ENCODE measurements around the gene LST1.

LST1 gene

DNA sequence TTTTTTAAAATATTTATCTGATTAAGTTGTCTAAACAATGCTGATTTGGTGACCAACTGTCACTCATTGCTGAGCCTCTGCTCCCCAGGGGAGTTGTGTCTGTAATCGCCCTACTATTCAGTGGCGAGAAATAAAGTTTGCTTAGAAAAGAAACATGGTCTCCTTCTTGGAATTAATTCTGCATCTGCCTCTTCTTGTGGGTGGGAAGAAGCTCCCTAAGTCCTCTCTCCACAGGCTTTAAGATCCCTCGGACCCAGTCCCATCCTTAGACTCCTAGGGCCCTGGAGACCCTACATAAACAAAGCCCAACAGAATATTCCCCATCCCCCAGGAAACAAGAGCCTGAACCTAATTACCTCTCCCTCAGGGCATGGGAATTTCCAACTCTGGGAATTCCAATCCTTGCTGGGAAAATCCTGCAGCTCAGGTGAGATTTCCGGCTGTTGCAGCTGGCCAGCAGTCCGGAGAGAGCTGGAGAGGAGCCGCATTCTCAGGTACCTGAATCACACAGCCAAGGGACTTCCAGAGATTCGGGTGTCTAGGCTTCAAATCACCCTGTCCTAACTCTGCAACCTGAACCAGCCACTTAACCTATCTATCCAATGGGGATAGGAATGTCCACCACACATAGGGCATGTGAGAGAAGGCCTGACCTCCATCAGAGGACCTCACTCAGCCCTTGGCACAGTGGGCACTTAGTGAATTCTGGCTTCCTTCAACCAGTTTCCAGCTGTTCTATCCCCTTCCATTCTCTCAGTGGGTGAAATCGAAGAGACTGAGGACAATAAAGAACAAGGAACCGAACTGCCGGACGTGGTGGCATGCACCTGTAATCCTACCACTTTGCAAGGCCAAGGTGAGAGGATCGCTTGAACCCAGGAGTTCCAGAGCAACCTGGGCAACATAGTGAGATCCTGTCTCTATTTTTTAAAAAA lies 7.6 kb upstream of the LST1 start:
- H3K4me3 ChIP-seq (ENCODE audit: low read length) = no peak overlapping the region
- TF ChIP-seq, protein P1, sequence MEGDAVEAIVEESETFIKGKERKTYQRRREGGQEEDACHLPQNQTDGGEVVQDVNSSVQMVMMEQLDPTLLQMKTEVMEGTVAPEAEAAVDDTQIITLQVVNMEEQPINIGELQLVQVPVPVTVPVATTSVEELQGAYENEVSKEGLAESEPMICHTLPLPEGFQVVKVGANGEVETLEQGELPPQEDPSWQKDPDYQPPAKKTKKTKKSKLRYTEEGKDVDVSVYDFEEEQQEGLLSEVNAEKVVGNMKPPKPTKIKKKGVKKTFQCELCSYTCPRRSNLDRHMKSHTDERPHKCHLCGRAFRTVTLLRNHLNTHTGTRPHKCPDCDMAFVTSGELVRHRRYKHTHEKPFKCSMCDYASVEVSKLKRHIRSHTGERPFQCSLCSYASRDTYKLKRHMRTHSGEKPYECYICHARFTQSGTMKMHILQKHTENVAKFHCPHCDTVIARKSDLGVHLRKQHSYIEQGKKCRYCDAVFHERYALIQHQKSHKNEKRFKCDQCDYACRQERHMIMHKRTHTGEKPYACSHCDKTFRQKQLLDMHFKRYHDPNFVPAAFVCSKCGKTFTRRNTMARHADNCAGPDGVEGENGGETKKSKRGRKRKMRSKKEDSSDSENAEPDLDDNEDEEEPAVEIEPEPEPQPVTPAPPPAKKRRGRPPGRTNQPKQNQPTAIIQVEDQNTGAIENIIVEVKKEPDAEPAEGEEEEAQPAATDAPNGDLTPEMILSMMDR (conservative IDR thresholded peaks at IDR 0.05; ENCODE audit: low read depth, low read length) = no peak
- DNase-seq (ENCODE audit: low read depth) = no peak

DNA sequence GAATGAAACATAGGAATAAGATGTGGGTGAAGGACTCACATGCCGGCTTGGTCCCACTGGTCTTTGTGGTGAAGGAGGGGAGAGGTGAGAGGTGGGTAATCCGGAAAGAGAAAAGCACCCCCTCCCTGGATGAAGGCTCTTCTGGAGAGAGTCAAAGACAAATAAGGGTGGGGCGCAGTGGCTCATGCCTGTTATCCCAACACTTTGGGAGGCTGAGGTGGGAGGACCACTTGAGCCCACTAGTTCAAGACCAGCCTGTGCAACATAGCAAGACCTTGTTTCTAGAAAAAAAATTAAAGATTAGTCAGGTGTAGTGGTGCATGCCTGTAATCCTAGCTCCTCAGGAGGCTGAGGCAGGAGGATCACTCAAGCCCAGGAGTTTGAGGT lies 7.0 kb upstream of the LST1 start:
- TF ChIP-seq, protein P1 (conservative IDR thresholded peaks at IDR 0.05; ENCODE audit: low read depth, low read length) = no peak
- no peak for DNase-seq (ENCODE audit: low read depth)
- H3K4me3 ChIP-seq (ENCODE audit: low read length) = no peak overlapping the region

DNA sequence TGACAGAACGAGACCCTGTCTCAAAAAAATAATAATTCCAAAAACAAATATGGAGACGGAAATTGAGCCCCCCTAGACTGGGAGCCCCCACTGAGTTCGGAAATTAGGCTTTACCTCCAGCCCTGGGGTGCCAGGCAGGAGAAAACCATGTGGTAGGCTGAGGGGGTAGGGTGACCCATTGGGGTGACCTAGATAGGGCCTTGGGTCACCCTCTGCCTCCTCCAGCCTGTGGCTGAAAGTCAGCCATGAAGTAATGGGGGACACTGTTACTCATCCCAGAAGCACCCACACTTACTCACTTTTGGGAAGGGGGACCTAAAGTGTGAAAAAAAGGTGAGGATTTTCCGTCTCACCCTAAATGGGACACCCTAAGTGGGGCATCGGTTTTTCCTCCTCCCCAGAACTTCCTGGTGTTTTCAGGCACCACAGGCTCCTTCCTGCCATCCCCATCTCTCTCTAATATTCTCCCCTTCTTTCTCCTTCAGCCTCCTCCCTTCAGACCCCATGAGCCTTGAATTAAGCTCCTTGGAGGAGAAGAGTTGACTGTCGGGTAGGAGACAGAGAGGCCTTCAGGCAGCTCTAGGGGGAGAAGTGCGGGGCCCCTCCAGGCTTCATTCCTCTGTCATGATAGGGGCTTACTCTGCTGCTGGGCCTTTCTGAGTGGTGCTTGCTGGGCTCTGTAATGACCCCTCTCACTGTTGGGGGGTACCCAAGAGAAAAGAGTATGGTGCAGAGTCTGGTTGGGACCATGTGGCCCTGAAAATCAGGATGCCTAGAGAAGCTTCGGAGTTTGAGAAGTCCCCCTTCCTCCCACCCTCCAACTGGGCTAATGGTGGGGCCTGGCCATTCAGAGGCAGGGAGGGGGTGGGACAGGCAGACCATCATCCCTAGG lies 6.3 kb upstream of the LST1 start:
- no peak overlapping the region for H3K4me3 ChIP-seq (ENCODE audit: low read length)
- DNase-seq (ENCODE audit: low read depth) = no peak
- TF ChIP-seq, protein P1 (conservative IDR thresholded peaks at IDR 0.05; ENCODE audit: low read depth, low read length) = no peak

DNA sequence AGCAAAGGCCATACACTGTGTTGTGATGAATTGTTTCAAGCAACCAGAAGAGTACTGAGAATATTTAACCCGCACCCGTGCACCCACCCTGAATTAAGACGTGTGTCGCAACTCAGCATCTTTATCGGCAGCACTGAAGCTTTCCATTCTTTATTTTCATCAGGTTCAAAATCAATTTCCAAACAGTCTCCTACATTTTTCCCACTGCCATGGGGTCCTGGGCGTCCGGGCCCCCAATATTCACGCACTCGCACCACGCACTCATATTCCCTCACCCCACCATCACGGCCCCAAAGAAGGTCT lies 5.7 kb upstream of the LST1 start:
- TF ChIP-seq, protein P1 (conservative IDR thresholded peaks at IDR 0.05; ENCODE audit: low read depth, low read length) = no peak
- H3K4me3 ChIP-seq (ENCODE audit: low read length) = peak overlapping the region; percentile 64
- no peak for DNase-seq (ENCODE audit: low read depth)

DNA sequence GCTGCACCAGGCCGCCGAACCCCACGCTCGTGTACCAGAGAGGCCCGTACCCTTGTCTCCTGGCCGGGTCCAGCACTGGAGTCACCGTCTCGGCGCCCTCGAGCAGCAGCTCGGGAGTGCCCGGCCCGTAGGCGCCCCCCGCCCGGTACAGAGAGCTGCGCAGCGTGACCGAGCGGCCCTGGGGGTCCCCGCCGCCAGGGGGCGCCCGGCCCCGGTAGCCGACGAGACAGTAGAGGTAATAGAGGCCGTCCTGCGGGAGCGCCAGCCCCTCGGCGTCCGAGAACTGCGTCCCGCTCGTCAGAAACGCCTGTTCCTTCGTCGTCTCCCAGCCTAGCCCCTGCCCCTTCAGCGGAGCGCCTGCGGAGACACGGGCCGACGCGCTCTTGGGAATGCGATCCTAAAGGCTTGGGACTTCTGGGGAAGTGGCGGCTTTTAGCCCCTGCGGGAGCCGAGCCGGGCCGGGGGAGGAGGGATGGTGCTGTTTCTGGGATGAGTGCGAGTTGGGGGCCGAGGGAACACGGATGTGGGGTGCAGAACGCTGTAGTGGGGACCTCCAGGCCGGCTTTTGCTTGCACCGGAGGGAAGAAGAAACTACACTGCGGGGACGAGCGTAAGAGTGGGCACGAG lies 5.2 kb upstream of the LST1 start:
- peak overlapping the region; percentile 64 for H3K4me3 ChIP-seq (ENCODE audit: low read length)
- DNase-seq (ENCODE audit: low read depth) = no peak
- TF ChIP-seq, protein P1 (conservative IDR thresholded peaks at IDR 0.05; ENCODE audit: low read depth, low read length) = peak; percentile 88

DNA sequence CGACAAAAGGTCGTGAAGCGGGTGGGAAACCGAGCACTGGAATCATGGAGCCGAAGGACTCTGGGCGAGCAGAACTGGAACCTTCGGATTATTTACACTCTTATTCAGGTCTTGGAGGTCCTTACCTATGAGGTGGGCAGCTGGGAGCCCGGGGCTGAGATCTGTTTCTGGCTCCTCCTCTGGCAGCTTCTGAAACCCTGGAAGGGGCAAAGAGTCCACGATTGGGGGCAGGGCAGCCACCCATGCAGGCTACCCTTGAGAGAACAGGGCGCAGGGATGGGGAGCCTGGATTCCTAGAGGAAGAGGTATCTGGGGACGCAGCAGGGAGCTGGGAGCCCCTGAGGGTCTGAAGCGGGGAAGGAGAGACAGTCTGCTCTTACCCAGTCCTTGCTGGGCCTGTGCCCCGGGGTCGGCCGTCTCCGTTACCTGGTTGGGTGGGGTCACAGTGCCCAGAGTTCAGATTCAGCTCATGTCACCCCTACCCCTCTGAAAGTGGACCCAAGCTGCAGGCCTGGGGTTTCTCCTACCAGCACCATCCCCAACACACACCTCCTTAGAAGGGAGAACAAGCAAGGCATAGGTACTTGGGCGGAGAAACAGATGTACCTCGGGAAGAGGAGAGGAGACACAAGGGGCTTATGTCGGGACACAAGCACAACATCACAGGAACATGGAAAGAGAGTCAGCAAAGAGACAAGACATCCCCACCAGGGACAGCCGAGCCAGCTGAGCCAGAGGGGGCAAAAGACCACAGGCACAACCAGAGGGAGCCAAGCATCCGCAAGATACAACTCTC lies 4.4 kb upstream of the LST1 start:
- TF ChIP-seq, protein P1 (conservative IDR thresholded peaks at IDR 0.05; ENCODE audit: low read depth, low read length) = no peak
- no peak for DNase-seq (ENCODE audit: low read depth)
- H3K4me3 ChIP-seq (ENCODE audit: low read length) = peak overlapping the region; percentile 64

All from retinal pigment epithelial cell (primary cell).